Endometrial microvascular endothelial cells (primary cell): ENCODE data around the gene MAST4. TPM values are rescaled to one million over a fixed set of nuclear protein-coding genes. Genes with fewer than 3 reads are reported as not detected.

Experiments used
- in situ Hi-C: cut with HindIII; loops from 2 replicates; pipeline ENCODE4 v1.10.0; 2017; ENCODE audit warnings: low sequenced_read_pairs, low pct_unique_long_range_greater_than_20kb; ENCODE audit errors: inconsistent ontology term
- total RNA-seq: library from RNA; depleted of rRNA; stranded (reverse); fragments of >200 nt; gene quantifications from one replicate; pipeline ENCODE4 v1.2.3, GENCODE V29; 2015; ENCODE audit errors: inconsistent ontology term

Gene MAST4
- total RNA-seq, 1 donor from 2014 or later = 29.3 TPM

DNA sequence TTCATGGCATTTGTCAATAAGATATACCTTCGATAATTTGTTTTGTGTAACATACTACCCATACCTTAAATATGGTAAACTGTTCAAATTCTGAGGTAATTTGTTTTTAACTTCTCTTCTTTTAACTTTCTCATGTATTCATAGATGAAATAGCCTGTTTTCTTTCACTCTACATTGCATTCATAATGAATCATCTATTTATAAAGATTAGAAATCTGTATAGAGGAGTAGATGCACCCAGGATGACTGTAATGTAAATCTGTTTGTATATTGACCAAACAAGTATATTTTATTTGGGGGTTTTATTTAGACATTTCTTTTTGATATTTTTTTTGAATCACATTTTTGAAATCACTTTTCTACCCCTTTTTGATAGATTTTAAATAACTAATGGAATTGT is 455.8 kb downstream of the MAST4 start:
- in situ Hi-C loops = no loop called here

DNA sequence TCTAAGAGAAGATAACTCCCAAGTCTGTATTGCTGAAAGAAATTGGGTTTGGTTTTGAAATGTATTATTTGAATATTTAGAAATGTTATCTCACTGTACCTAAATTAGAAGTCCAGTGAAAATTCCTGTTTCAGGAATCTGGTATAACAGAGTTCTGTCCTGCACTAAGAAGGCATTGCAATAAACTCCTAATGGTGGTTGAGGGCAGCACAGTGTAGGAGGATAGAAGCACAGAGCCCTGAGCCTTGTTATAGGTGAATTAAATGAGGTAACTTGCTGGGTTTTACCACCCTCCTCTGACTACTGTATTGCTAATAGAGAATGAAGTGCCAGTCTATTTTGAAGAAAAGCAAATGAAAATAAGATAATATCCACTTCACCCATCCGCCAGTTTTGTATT is 457.0 kb downstream of the MAST4 start:
- in situ Hi-C loops = no loop called here

DNA sequence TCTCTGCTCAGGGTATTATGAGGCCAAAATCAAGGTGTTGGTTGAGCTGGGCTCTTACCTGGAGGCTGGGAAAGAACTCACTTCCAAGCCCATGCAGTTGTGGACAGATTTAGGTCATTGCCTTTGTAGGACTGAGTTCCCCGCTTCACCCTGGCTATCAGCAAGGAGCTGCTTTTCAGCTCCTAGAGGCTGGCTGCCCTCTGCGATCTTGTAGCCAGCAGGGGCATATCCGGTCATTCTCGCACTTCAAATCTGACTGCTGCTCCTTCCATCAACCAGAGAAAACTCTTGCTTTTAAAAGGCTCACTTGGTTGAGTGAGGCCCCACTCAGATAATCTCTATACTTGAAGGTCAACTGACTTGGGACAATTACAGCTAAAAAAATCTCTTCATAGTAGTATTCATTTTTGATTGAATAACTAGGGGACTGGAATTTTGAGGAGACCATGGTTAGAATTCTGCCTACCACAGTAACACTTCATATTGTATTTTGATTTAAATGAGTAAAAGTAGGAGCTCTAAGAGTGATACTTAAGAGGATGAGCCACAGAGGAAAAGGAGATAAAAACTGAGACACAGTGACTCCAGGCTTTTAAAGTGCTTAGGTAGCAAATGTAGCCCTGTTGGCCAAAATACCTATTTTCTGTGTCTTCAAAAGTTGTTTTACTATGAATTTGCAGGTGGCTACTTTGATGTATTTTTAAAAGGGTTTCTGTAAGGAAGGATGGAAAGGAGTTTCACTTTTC is 463.0 kb downstream of the MAST4 start:
- in situ Hi-C loops = no loop called here

DNA sequence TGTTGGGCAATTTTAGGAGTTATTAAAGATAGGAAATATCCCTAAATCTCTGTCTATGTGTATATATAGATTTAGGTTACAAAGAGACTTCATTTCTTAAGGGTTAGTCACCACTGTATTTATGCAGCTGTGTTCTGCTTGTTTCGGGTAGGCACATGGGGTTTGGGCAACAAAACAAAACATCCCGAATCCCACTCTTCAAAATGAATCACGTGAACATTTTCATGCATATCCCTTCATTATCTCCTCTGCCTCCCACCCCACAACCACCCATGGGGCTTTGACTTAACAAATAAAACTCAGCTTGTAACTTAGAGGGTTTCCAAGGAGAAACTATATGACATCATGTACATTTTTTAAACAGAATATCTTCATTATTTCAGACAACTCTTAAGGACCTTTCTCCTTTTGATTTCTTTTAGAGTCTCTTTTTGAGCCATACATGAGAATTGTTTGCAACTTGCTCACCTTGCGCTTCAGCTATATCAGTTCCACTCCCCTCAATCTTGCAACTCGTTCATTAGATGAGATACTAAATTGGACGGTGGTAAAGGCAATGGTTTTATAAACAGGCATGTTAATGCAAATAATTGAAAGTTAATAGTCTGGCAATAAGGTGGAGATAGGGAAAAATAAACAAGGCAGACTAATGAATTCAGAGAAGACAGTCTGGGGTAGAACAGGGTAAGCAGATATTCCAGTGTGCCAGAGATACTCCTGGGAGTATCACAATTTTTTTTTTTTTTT is 463.7 kb downstream of the MAST4 start:
- in situ Hi-C loops = no loop called here

DNA sequence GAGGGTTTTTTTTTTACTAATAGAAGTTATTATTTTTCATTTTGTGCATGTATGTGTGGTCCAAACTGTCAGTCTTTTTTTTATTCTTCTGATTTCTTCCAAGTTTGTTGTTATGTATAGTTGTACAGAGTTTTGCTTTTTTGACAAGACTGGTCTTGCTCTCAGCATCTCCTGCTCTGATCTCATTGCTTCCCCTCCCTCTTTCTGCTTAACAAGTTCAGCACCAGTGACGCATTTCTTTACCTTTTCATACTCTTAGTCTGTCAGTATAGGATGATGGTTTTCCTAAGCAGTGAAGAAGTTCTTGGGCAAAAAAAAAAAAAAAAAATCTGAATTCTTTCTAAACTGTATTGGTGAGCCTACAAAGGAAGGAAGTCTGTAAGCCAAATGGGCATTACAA is 465.3 kb downstream of the MAST4 start:
- in situ Hi-C loops = no loop called here

DNA sequence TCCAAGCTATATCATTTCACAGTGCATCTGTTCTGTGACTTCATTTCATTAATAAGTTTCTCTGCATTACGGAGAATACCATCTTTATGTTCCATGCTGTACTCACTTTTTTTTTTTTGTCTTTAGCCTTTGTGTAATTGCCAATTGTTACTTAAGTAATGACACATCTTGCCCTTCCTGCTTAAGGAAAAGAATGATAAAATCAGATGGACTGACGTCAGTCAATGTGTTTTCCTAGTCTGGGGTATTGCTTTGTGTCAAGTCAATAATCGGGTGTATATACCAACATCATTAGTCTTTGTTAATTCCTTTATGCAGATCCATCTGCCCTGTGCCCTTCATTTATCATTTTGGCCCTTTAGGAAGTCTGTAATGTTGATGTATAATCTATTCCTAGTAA is 466.9 kb downstream of the MAST4 start:
- in situ Hi-C loops = no loop called here

DNA sequence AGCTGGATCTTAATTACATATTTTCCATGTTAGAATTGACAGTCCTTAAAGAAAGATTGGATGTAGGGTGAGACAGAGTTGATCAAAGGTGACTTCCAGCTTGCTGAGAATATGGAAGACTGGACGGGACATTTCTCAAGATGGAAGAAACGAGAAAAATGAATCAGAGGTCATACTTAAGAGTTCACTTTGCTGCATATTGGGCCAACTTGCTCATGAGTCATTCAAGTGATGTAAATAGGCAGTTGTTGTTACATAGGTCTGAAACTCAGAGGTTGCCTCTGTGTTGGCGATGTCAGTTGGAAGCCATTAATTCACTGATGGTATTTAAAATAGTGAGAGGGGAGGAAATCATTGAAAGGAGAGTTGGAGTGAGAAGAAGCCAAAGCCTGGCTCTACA is 467.6 kb downstream of the MAST4 start:
- in situ Hi-C loops = no loop called here

DNA sequence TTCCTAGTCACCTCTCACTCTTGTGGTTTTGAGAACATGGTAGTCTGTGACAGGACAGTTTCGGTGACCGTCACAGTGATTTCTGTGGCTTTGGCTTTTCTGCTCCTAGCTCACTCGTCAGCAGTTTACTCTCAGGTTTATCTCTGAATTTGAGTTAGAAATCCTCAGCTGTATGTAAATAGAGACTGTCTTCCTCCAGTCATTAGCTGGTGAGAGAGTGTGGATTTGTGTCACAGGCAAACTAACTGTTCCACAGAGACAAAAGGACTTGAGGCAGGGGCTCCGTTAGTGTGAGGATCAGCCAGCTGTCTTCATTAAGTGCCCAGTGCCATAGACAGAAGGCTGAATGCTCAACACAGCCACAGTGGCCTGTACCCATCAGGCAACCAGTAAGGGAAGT is 469.0 kb downstream of the MAST4 start:
- in situ Hi-C loops = no loop called here

DNA sequence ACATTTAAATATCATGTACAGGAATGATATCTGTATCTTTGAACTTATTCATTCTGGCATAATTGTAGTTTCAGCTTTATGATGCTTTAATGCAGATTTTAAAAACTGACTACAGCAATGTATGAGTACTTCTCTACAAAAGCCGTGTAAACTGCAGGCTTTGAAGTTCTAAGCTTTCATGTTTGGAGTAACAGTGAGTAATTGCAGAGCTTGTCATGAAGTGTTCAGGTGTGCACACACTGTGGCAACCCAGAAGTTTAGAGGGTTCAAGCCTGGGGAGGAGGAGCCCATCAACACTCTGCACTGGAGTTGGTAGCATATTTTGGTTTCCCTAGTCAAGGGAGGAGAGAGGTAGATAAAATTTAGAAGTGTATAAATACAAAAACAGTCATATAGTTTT is 469.5 kb downstream of the MAST4 start:
- in situ Hi-C loops = no loop called here

DNA sequence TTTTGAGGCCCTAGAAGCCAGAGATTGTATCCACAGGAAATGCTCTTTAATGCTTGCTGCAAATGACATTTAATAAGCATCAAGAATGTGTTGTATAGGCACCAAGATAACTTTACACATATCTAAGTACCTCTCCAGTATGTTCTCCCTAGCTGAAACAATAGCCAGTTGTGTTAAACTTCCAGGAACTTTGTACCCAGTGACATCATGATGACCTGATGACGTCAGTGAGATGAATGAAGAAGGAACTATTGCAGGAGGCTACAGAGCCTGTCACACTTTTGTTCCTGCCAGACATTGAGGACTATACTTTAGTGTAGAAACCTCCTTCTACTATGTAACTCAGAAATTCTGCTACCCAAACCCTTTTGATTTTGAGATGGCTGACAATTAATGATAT is 470.6 kb downstream of the MAST4 start:
- in situ Hi-C loops = no loop called here

DNA sequence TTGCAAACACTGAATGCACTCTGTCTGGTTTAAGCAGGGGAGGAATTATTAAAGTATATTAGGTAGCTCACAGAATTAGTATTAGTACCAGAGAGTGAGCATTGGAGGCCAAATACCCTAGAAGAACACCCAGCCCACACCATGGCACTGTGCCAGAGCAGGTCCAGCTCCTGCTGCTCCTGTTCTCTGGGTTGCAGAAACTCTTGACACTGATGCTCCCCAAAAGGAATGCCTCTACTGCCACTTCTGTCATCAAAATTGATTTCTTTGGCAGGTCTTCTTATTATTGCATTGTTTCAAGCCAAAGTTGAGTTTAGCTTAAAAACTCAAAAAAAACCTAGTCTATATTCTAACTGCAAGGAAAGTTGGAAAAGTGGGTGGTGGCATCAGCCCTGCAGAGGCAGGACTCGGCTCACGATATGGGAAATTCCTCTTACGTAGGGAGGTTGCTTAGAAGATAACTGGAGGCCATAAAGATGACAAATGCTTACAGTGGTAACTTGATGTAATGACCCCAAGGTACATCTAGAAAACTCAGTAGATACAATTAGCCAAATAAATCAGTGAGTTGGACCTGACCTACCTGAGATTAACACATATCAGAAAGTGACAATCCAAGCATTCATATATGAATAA is 477.0 kb downstream of the MAST4 start:
- in situ Hi-C loops = no loop called here

DNA sequence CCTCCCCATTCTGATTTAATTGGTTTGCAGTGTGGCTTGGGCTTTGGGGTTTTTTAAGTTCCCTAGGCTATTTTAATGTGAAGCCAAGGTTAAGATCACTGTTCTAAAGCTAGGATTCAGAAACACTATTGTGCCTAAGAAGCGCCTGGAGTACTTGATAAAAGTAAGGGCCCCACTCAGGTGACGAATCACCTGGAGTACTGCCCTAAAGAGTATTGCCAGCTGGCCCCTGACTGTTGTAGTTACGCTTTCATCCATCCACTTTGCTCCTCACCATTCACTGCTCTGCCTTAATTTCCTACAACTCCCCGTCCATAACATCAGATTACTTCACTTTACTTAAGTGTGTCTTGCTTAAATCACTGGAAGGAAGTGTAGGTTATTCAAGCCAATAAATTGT is 481.1 kb downstream of the MAST4 start:
- in situ Hi-C loops = no loop called here

DNA sequence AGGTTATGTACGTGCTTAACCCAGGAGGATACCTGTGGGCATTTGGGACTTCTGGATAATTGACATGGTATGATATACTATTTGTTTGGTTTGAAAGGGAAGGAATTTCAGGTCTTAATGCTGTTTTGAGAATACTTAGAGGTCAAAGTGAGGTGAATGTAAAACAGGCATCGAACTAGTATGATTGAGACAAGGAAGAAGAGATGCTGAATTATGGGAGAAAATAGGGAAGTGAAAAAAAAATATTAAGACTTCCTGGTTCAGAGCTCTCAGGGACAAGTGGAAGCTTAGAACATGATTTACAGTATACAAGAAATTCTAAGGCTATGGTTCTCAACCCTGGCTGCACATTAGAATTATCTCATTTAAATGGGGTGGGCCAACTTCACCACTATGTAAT is 485.1 kb downstream of the MAST4 start:
- in situ Hi-C loops = loop anchor here (5.0 kb wide), 1 partner anchor 34 kb away; no protein-coding TSS in a partner anchor

DNA sequence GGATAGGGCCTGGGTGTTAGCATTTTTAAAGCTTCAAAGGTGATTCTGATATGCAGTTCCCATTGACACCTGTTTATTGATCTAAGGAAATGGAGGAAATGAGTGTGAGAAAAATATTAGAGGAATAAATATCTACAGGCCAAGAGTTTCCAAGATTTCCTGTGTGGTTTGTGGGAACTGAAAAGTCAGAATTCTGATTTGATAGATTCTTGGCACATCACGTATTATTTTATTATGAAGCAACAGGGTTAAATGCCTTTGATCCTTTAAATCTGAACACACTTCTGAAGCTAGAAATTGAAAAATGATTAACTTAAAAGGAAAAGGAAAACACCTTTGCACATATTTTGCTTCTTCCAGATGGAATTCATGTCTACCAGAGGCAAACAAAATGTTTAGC is 486.7 kb downstream of the MAST4 start:
- in situ Hi-C loops = loop anchor here (5.0 kb wide), 1 partner anchor 36 kb away; no protein-coding TSS in a partner anchor

DNA sequence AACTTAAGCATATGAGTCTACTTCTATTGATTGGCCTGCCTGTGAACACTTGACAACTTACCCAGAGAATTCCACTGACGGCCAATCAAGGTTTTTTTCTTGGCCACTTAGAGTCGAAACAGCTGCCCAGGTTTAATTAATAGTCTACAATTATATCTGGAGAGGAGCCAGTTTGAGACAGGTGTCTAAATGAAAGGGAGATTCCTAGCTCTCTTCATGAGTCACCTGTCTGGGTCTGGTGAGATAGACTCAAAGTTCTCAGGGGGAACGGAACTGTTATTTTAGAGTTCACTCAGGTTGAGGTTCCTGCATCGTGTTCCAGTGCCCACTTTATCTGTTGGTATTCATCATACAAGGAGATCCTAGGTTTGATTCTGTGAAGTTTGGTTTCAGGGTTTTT is 489.4 kb downstream of the MAST4 start:
- in situ Hi-C loops = no loop called here

DNA sequence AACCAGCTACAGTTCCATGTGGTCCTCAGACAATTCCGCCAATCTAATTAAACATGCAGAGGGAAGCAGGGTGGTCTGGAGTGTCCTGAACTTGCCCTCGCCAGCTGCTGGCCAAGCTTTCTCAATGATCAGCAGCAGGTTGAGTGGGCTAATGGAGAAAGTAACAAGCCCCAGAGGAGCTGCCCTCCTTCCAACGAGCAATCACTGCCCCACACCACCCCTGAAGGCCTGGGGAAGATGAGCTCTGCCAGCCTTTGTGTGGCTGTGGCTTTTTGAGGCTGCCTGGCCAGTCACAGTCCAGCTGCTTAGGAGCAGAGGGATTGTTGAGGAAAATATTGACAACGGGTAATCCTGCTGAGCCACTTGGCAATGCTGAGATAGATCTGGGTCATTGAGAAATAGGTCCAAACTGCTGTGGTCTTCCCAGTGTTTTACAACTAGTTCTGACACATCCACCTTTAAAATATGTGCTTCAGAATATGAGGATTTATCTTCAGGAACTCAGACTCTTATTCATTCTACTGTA is 493.1 kb downstream of the MAST4 start:
- in situ Hi-C loops = no loop called here

DNA sequence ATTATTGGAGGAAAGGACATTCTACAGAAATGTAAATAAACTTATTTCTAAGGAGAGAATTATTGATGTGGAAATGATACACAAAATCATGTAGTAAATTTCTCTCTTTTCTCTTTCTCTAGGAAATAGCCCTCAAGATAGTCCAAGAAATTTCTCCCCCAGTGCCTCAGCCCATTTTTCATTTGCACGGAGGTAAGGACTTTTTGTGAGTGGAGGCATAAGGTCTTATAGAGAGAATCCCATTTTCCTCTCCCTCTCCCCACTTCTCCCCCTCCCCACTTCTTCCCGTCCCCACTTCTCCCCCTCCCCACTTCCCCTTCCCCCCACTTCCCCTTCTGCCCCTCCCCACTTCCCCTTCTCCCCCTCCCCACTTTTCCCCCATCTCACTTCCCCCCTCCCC is 493.8 kb downstream of the MAST4 start:
- in situ Hi-C loops = no loop called here

DNA sequence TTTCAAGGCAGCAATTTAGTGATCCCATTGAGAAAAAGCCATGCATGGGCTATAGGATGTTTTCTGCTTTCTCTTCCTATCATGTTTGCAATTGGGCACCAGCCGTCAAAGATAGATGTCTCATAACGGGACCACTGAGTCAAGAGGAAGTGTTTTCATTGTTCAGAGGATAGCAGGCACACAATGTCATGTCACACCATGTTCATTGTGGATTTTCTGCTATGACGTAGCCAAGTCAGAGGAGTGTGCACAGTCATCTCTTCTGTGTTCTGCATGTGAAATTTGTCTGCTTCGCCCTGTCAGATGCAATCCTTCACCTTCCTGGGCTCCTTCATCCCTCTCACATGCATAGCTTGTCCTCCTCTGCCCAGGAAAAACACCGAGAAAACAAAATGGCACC is 494.4 kb downstream of the MAST4 start:
- in situ Hi-C loops = no loop called here

DNA sequence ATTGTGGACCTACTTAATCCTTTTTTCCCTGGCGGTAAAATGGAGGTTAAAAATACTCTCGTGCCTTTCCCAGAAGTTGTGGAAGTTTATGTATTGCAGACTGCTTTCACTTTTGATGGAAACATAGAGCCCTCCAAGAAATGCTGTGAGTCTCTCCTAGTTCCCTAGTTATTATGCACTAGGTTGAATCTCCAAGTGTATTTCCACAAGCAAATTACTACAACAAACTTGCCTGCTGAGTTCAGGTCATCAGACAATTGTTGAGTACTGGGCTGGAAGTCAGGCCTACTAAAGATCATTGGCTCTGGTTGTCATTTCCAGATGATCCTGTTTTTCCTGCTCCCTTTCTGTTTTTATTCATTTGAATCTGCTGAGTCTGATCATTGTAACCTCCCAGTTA is 496.3 kb downstream of the MAST4 start:
- in situ Hi-C loops = no loop called here

DNA sequence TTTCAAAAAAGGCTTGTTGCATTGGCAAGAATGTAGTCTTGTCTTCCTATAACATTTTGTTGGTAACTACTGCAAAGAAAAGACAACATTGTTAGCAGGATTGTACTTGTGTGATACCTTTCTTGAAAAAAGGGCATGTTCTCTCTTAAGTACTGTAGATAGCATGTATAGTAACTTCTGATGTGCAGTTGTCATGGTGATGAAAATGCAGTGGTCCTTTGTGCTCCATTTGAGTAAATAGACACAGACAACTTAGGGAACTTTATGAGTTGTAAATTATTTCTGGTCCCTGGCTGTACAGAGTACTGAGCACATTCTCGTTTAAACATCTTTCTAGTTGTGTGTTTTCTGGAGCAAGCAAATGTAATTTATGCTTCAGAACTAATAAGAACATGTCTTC is 497.1 kb downstream of the MAST4 start:
- in situ Hi-C loops = no loop called here
